NB4 (cell line): ENCODE data around the gene APOA4.
A peak's percentile ranks its signal among the peaks of the same experiment; 100 is the strongest.

Source experiments
- DNase-seq: peaks from one replicate; pipeline ENCODE4 v3.0.0; 2010; ENCODE audit warnings: low read depth
- H3K4me3 ChIP-seq: one replicate; pipeline ENCODE4 v1.5.1; 2011; ENCODE audit warnings: mild to moderate bottlenecking, low read depth, low read length, moderate library complexity
- CTCF ChIP-seq: IDR thresholded peaks from one replicate; pipeline ENCODE4 v1.5.1; 2012; ENCODE audit warnings: low read depth, low read length
- MYC ChIP-seq: IDR thresholded peaks from 2 replicates; pipeline ENCODE4 v1.6.1; 2011; ENCODE audit warnings: low read depth, low read length
- POLR2A ChIP-seq: IDR thresholded peaks from 2 replicates; pipeline ENCODE4 v1.6.1; 2011; ENCODE audit warnings: mild to moderate bottlenecking; ENCODE audit not compliant: insufficient read length; ENCODE audit errors: extremely low read depth
- TF ChIP-seq, protein P1 (sequence below): IDR thresholded peaks from 2 replicates; pipeline ENCODE4 v1.6.1; 2011; ENCODE audit warnings: low read depth, low read length

APOA4 gene

GRCh38 chr11:116847612-116848011, 24.5 kb upstream of the APOA4 start:
- no peak for DNase-seq
- TF ChIP-seq MYC (no peak), CTCF (no peak), POLR2A (no peak)
- TF ChIP-seq, protein P1, sequence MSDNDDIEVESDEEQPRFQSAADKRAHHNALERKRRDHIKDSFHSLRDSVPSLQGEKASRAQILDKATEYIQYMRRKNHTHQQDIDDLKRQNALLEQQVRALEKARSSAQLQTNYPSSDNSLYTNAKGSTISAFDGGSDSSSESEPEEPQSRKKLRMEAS = no peak
- no peak overlapping the region for H3K4me3 ChIP-seq

DNA sequence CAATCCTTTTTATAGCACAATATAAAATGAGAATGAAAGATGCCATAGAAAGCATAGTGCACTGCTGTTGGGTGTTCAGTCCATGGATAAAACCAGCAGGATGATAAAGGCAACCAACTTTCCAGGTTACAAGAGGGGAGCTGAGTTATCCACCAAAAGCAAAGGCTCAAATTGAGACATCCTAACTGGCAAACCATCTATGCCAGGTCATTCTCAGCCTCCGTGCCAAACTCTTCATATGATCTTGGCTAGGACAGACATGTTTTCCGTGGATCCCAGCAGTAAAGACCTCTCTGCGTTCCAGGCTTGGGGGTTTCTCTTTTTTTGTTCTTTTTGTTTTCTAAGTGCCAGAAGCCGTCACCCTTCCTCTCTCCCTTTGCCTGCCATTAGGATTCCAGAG, 21.6 kb upstream of the APOA4 start:
- TF ChIP-seq POLR2A (no peak), CTCF (no peak), MYC (no peak)
- TF ChIP-seq, protein P1 = no peak
- no peak for DNase-seq
- H3K4me3 ChIP-seq = no peak overlapping the region

GRCh38 chr11:116843661-116844060, 20.6 kb upstream of the APOA4 start:
- DNase-seq = no peak
- H3K4me3 ChIP-seq = no peak overlapping the region
- TF ChIP-seq CTCF (no peak), POLR2A (no peak), MYC (no peak)
- TF ChIP-seq, protein P1 = no peak

GRCh38 chr11:116842909-116843308, 19.8 kb upstream of the APOA4 start:
- no peak for TF ChIP-seq MYC
- no peak for TF ChIP-seq POLR2A
- TF ChIP-seq CTCF = no peak
- TF ChIP-seq, protein P1 = no peak
- H3K4me3 ChIP-seq = no peak overlapping the region
- no peak for DNase-seq

- no peak overlapping the region for H3K4me3 ChIP-seq
- DNase-seq = no peak
- no peak for TF ChIP-seq CTCF
- TF ChIP-seq, protein P1 = no peak
- no peak for TF ChIP-seq POLR2A
- TF ChIP-seq MYC = no peak
Measured at GRCh38 chr11:116842117-116842516, 19.0 kb upstream of the APOA4 start.

GRCh38 chr11:116840746-116841296, 17.7 kb upstream of the APOA4 start:
- no peak overlapping the region for H3K4me3 ChIP-seq

More at GRCh38 chr11:116840746-116841296, 17.7 kb upstream of the APOA4 start:
- peak; percentile 53 for DNase-seq
- TF ChIP-seq, protein P1 = peak; percentile 80
- no peak for TF ChIP-seq MYC
